ENCODE results near the gene CHTOP. TPM values are rescaled to one million over a fixed set of nuclear protein-coding genes. Genes with fewer than 3 reads are reported as not detected.
A peak's percentile ranks its signal among the peaks of the same experiment; 100 is the strongest.

Gene CHTOP
- total and polyA plus RNA-seq, 2 of the 13 experiments (the other 11 are each of a cell fraction or from before 2014, with no cell fraction given) = 38.0 to 51.9 TPM

DNA sequence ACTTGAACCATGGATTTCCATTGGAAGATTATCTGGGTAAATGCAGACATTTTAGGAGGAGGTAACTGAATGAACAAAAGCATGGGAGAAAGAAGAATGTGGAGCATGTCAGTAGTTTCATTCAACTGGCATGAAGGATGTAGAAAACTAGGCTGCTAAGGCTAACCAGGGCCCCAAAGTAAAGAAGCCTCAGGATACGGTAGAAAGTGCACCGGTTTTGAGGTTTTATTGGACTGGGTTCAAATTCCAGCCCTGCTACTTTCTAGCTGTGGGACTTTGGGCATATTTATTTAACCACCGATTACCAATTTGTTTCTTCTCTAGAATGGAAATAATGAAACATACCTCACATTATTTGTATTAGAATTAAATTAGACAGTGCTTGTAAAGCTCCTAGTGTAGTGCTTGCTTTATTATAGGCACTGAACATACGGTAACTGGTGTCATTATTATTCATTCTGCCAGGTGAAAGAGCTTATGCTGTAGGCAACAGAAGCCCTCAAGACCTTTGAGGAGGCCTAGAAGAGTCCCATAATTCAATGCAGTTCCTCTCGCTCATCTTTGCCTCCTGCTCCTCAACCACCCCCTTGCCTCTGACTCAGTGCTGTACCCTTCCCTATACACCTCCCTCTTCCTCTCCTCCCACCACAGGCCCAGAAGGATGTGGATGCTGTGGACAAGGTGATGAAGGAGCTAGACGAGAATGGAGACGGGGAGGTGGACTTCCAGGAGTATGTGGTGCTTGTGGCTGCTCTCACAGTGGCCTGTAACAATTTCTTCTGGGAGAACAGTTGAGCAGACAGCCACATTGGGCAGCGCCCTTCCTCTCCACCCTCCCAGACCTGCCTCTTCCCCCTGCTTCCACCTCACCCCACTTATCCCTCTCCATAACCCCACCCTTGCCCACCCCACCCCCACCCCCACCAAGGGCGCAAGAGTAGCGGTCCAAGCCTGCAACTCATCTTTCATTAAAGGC is 2.5 kb upstream of the CHTOP start (continued):
- TF ChIP-seq, protein P1, sequence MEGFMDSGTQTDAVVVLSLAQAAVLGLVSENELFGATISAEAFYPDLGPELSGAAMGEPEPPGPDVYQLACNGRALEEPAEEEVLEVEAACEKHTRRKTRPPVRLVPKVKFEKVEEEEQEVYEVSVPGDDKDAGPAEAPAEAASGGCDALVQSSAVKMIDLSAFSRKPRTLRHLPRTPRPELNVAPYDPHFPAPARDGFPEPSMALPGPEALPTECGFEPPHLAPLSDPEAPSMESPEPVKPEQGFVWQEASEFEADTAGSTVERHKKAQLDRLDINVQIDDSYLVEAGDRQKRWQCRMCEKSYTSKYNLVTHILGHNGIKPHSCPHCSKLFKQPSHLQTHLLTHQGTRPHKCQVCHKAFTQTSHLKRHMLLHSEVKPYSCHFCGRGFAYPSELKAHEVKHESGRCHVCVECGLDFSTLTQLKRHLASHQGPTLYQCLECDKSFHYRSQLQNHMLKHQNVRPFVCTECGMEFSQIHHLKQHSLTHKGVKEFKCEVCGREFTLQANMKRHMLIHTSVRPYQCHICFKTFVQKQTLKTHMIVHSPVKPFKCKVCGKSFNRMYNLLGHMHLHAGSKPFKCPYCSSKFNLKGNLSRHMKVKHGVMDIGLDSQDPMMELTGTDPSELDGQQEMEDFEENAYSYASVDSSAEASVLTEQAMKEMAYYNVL (CRISPR knock-in tag; IDR thresholded peaks at IDR 0.05; ENCODE audit: borderline replicate concordance) = peak; percentile 26; the same call in 1 of the 2 replicates
- TF ChIP-seq REXO4 (CRISPR knock-in tag; IDR thresholded peaks at IDR 0.05; ENCODE audit: borderline replicate concordance) = no peak
- TF ChIP-seq ZFP36L2 (CRISPR knock-in tag; IDR thresholded peaks at IDR 0.05) = no peak
- TF ChIP-seq SOX5 (CRISPR knock-in tag; IDR thresholded peaks at IDR 0.05; ENCODE audit: borderline replicate concordance) = 0 out of 2 replicates have a peak, but pooled peaks have one; percentile 14
- no peak for TF ChIP-seq ZNF205 (CRISPR knock-in tag; IDR thresholded peaks at IDR 0.05)

DNA sequence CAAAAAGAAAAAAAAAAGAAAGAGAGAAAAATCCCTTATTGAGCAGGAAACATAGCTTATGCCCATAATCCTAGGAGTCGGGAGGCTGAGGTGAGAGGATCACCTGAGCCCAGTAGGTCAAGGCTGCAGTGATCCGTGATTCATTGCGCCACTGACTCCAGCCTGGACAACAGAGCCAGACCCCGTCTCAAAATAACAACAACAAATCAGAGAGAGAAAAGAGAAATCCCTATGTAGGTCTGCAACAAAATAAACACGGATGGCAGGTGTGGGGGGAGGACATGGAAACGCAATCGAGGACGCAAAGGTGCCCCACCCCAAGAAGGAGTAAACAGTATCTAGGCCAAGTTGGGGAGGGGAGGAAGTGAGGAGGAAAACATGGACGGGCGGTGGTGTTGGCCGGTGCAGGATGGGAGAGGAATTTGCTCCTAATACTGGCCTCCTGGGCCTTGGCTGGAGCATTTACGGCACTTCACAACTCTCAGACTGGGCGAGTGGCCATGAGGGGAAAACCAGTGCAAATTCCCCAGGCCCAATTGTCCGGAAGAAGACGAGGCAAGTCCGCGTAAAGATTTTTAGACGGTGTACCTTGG is 609 bp upstream of the CHTOP start:
- in situ Hi-C loops (cut with HindIII; ENCODE audit: extremely low pct_ligation_motif_present, low pct_unique_long_range_greater_than_20kb) (no loop called here), intact Hi-C loops (cut with micrococcal nuclease; ENCODE audit: unreplicated experiment) (loop anchor here (5.0 kb wide), 1 partner anchor 39 kb away; the partner anchor contains the start of gene ILF2)
- peaks cover 7 to 24% of the 10 kb centered on the region in 2 experiments; a peak in 4 of 5 replicates for H3K36me3 ChIP-seq (replicated peaks in 1 of 2; ENCODE audit: control insufficient read depth in 1 of 2, insufficient read depth in 2 of 2, low read length in 2 of 2)
- no peak overlapping the region for H3K9ac ChIP-seq (ENCODE audit: insufficient read depth, low read depth, low read length)
- CTCF ChIA-PET (ENCODE audit: low intra/inter-chr PET ratio, low total read pairs) = no interaction called here
- no peak overlapping the region for H2AFZ ChIP-seq (ENCODE audit: low read length)
- no peak for ATAC-seq
- no peak overlapping the region; a peak in 1 of 6 replicates for H3K4me3 ChIP-seq (replicated peaks in 1 of 3; ENCODE audit: insufficient read depth in 1 of 3, low read depth in 2 of 3, low read length in 3 of 3)
- H3K27me3 ChIP-seq (ENCODE audit: control insufficient read depth in 1 of 2, insufficient read depth in 2 of 2, low read length in 2 of 2) = no peaks in the 10 kb centered on the region
- 91% methylated on average over 18 of the region's 18 CpGs for WGBS (ENCODE audit: low lambda C conversion rate)
- FAIRE-seq = no peak
- H3K79me2 ChIP-seq (ENCODE audit: insufficient read depth, low read length) = peaks cover 53% of the 10 kb centered on the region
- peaks cover 13% of the 10 kb centered on the region for H4K20me1 ChIP-seq (ENCODE audit: insufficient read depth, low read length)
- no TSS peak for BruUV-seq (replicated peaks)
- H3K4me2 ChIP-seq (ENCODE audit: low read depth, low read length) = peak overlapping the region; percentile 33
- peaks cover 69% of the 10 kb centered on the region for H3K4me1 ChIP-seq (ENCODE audit: insufficient read depth, low read length)
- DNase-seq (ENCODE audit: low spot score) = no peak
- H3K27ac ChIP-seq (ENCODE audit: extremely low read length, insufficient read depth, low read length) = peak overlapping the region; percentile 100
- POLR2A ChIA-PET = interaction anchor here (0.5 to 2.7 kb wide), 32 partner anchors 10 to 345 kb away, joined by 3 to 63 read pairs (median 5); partner anchors contain the start of genes ILF2, INTS3, S100A14 and S100A16
- H3K9me3 ChIP-seq (ENCODE audit: low read length) = no peaks in the 10 kb centered on the region
- no peak for TF ChIP-seq MTA1 (CRISPR knock-in tag; IDR thresholded peaks at IDR 0.05; ENCODE audit: borderline replicate concordance)
- no peak for TF ChIP-seq ZMYM2 (CRISPR knock-in tag; IDR thresholded peaks at IDR 0.05)
- TF ChIP-seq, protein P2, sequence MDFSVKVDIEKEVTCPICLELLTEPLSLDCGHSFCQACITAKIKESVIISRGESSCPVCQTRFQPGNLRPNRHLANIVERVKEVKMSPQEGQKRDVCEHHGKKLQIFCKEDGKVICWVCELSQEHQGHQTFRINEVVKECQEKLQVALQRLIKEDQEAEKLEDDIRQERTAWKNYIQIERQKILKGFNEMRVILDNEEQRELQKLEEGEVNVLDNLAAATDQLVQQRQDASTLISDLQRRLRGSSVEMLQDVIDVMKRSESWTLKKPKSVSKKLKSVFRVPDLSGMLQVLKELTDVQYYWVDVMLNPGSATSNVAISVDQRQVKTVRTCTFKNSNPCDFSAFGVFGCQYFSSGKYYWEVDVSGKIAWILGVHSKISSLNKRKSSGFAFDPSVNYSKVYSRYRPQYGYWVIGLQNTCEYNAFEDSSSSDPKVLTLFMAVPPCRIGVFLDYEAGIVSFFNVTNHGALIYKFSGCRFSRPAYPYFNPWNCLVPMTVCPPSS (IDR thresholded peaks at IDR 0.05) = no peak
- 0 out of 2 replicates have a peak, but pooled peaks have one; percentile 1 for TF ChIP-seq NCOA1 (CRISPR knock-in tag; IDR thresholded peaks at IDR 0.05)
- peak; percentile 6; the same call in 1 of the 2 replicates for TF ChIP-seq SMAD1 (CRISPR knock-in tag; IDR thresholded peaks at IDR 0.05; ENCODE audit: borderline replicate concordance, low read depth)
- no peak for TF ChIP-seq GTF2F1 (IDR thresholded peaks at IDR 0.05; ENCODE audit: low read length)
- TF ChIP-seq, protein P3, sequence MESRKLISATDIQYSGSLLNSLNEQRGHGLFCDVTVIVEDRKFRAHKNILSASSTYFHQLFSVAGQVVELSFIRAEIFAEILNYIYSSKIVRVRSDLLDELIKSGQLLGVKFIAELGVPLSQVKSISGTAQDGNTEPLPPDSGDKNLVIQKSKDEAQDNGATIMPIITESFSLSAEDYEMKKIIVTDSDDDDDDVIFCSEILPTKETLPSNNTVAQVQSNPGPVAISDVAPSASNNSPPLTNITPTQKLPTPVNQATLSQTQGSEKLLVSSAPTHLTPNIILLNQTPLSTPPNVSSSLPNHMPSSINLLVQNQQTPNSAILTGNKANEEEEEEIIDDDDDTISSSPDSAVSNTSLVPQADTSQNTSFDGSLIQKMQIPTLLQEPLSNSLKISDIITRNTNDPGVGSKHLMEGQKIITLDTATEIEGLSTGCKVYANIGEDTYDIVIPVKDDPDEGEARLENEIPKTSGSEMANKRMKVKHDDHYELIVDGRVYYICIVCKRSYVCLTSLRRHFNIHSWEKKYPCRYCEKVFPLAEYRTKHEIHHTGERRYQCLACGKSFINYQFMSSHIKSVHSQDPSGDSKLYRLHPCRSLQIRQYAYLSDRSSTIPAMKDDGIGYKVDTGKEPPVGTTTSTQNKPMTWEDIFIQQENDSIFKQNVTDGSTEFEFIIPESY (CRISPR knock-in tag; IDR thresholded peaks at IDR 0.05) = 0 out of 2 replicates have a peak, but pooled peaks have one; percentile 45
- no peak for TF ChIP-seq SIX1 (CRISPR knock-in tag; IDR thresholded peaks at IDR 0.05; ENCODE audit: borderline replicate concordance)
- no peak for TF ChIP-seq IRX3 (CRISPR knock-in tag; IDR thresholded peaks at IDR 0.05; ENCODE audit: borderline replicate concordance, low read depth)
- TF ChIP-seq IRF2 (CRISPR knock-in tag; IDR thresholded peaks at IDR 0.05) = no peak
- TF ChIP-seq ARNT2 (CRISPR knock-in tag; IDR thresholded peaks at IDR 0.05; ENCODE audit: low read depth) = no peak

All from HepG2 (cell line).